ENCODE results near the gene KRT17.

DNA sequence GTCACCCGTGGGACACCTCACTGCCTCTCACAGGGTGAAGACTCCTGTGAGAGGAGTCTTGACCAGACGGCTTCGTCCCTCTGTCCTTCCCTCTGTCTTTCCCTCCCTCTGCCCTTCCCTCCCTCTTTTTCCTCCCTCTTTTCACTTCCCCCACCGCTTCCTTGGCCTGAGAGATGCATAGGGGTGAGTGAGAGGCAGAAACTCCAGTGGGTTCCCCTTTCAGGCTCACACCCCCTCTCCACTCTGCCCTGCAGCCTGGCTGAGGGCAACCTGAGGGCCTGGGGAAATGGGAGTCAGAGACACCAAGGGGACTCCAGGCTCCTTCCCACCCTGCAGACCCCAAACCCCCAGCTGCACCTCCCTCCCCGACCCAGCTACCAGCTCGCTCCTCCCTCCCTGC is 14.6 kb upstream of the KRT17 start:
- TF ChIP-seq POLR2A (IDR thresholded peaks at IDR 0.05; ENCODE audit: low read length), result no peak
- no peak for TF ChIP-seq GATA1 (IDR thresholded peaks at IDR 0.05; ENCODE audit: low read depth, low read length)

Data from erythroblast (primary cell).